Hepatocyte (in vitro differentiated cells): ENCODE data around the gene CMIP. TPM values are rescaled to one million over a fixed set of nuclear protein-coding genes. Genes with fewer than 3 reads are reported as not detected.

Source experiments
- DNase-seq: peaks from one replicate; pipeline ENCODE4 v3.0.0-alpha.2; 2016; ENCODE audit warnings: low spot score
- H2AFZ ChIP-seq: fragments of 200-600 bp; sonication (generic); 2 replicates; pipeline ENCODE4 v1.6.0; 2016; ENCODE audit warnings: antibody characterized with exemption, mild to moderate bottlenecking
- H3K27ac ChIP-seq: fragments of 200-600 bp; sonication (generic); 2 replicates; pipeline ENCODE4 v1.5.1; 2016; ENCODE audit warnings: mild to moderate bottlenecking
- H3K27me3 ChIP-seq: fragments of 200-600 bp; sonication (generic); 2 replicates; pipeline ENCODE4 v1.6.1; 2016
- H3K36me3 ChIP-seq: fragments of 200-600 bp; sonication (generic); replicated peaks from 2 replicates; pipeline ENCODE4 v1.5.1; 2016; ENCODE audit warnings: low read depth; ENCODE audit not compliant: insufficient read depth
- H3K4me1 ChIP-seq: fragments of 200-600 bp; sonication (generic); 2 replicates; pipeline ENCODE4 v1.5.1; 2016; ENCODE audit warnings: mild to moderate bottlenecking, moderate library complexity; ENCODE audit not compliant: insufficient read depth
- H3K4me2 ChIP-seq: fragments of 200-600 bp; sonication (generic); 2 replicates; pipeline ENCODE4 v1.6.0; 2016
- H3K4me3 ChIP-seq: fragments of 200-600 bp; sonication (generic); 2 replicates; pipeline ENCODE4 v1.5.1; 2016; ENCODE audit warnings: mild to moderate bottlenecking
- H3K79me2 ChIP-seq: fragments of 200-600 bp; sonication (generic); 2 replicates; pipeline ENCODE4 v1.6.0; 2017; ENCODE audit warnings: mild to moderate bottlenecking
- H3K9me2 ChIP-seq: fragments of 200-600 bp; sonication (generic); replicated peaks from 2 replicates; pipeline ENCODE4 v1.6.0; 2017; ENCODE audit warnings: mild to moderate bottlenecking; ENCODE audit not compliant: insufficient read depth
- H3K9me3 ChIP-seq: fragments of 200-600 bp; sonication (generic); 2 replicates; pipeline ENCODE4 v1.5.1; 2016; ENCODE audit warnings: low read depth, mild to moderate bottlenecking
- H4K20me1 ChIP-seq: fragments of 200-600 bp; sonication (generic); 2 replicates; pipeline ENCODE4 v1.6.0; 2016; ENCODE audit warnings: mild to moderate bottlenecking; ENCODE audit not compliant: insufficient read depth, poor library complexity, severe bottlenecking
- CTCF ChIP-seq: fragments of 200-600 bp; sonication (generic); IDR thresholded peaks from 2 replicates; pipeline ENCODE4 v1.5.1; 2016; ENCODE audit warnings: antibody characterized with exemption, mild to moderate bottlenecking; ENCODE audit not compliant: poor library complexity
- EZH2 ChIP-seq: fragments of 200-600 bp; sonication (generic); IDR thresholded peaks from 2 replicates; pipeline ENCODE4 v1.6.1; 2016; ENCODE audit warnings: antibody characterized with exemption, mild to moderate bottlenecking, borderline replicate concordance
- EZH2phosphoT487 ChIP-seq: fragments of 200-600 bp; sonication (generic); IDR thresholded peaks from one replicate; pipeline ENCODE4 v1.6.1; 2018; ENCODE audit warnings: antibody characterized with exemption, mild to moderate bottlenecking, low read depth, moderate library complexity; ENCODE audit not compliant: unreplicated experiment, severe bottlenecking
- WGBS: methylation state at CpG from one replicate; pipeline ENCODE4 v1.1.6; 2016; ENCODE audit warnings: low lambda C conversion rate; ENCODE audit errors: missing lambda C conversion rate; 5-methylcytosine and 5-hydroxymethylcytosine counted together
- polyA plus RNA-seq: library from polyadenylated mRNA; unstranded; fragments of >200 nt; fragmentation: Nextera tagmentation; extraction: Ambion mirVana; gene quantifications from 2 replicates; pipeline ENCODE4 v1.2.1, GENCODE V29; 2016
- total RNA-seq: library from RNA; depleted of rRNA; stranded (reverse); fragments of >200 nt; gene quantifications from 2 replicates; pipeline ENCODE4 v1.2.3, GENCODE V29; 2014

The CMIP gene
- total and polyA plus RNA-seq, 2 experiments from 2014 or later = 5.8 to 17.8 TPM

GRCh38 chr16:81624403-81624759 is 179.8 kb downstream of the CMIP start:
- no peaks in the 10 kb centered on the region for H4K20me1 ChIP-seq
- WGBS = 98% methylated on average over 6 of the region's 6 CpGs
- H3K4me2 ChIP-seq = no peak overlapping the region
- H3K9me2 ChIP-seq = no peaks in the 10 kb centered on the region
- no peaks in the 10 kb centered on the region for H3K4me1 ChIP-seq
- TF ChIP-seq EZH2 (no peak), CTCF (no peak), EZH2phosphoT487 (no peak)
- H3K4me3 ChIP-seq = no peak overlapping the region
- no peak for DNase-seq
- H3K9me3 ChIP-seq = no peaks in the 10 kb centered on the region
- peaks cover 13% of the 10 kb centered on the region for H3K79me2 ChIP-seq
- no peaks in the 10 kb centered on the region for H3K36me3 ChIP-seq
- no peak overlapping the region for H3K27ac ChIP-seq
- no peak overlapping the region for H2AFZ ChIP-seq
- no peaks in the 10 kb centered on the region for H3K27me3 ChIP-seq

GRCh38 chr16:81624760-81625543 is 180.3 kb downstream of the CMIP start:
- no peak overlapping the region for H3K4me2 ChIP-seq
- H3K79me2 ChIP-seq = peaks cover 9% of the 10 kb centered on the region

GRCh38 chr16:81625544-81626153 is 181.0 kb downstream of the CMIP start:
- Histone ChIP-seq H3K36me3 (no peaks in the 10 kb centered on the region), H3K9me2 (no peaks in the 10 kb centered on the region), H3K9me3 (no peaks in the 10 kb centered on the region), H4K20me1 (no peaks in the 10 kb centered on the region), H3K4me1 (no peaks in the 10 kb centered on the region), H3K27me3 (no peaks in the 10 kb centered on the region), H2AFZ (no peak overlapping the region), H3K27ac (no peak overlapping the region), H3K4me3 (no peak overlapping the region), H3K79me2 (peaks cover 8% of the 10 kb centered on the region), H3K4me2 (no peak overlapping the region)
- TF ChIP-seq EZH2phosphoT487 (no peak), EZH2 (no peak), CTCF (no peak)
- DNase-seq = no peak
- WGBS = 83% methylated on average over 9 of the region's 9 CpGs

More at GRCh38 chr16:81624760-81625543, 180.3 kb downstream of the CMIP start:
- Histone ChIP-seq H3K36me3 (no peaks in the 10 kb centered on the region), H3K27ac (no peak overlapping the region), H3K9me3 (no peaks in the 10 kb centered on the region), H3K9me2 (no peaks in the 10 kb centered on the region), H2AFZ (no peak overlapping the region), H4K20me1 (no peaks in the 10 kb centered on the region), H3K4me3 (no peak overlapping the region), H3K4me1 (no peaks in the 10 kb centered on the region), H3K27me3 (no peaks in the 10 kb centered on the region)
- no peak for DNase-seq
- 84% methylated on average over 11 of the region's 11 CpGs for WGBS
- no peak for TF ChIP-seq EZH2
- TF ChIP-seq EZH2phosphoT487 = no peak
- no peak for TF ChIP-seq CTCF
